ENCODE measurements around the gene PTTG1. TPM values are rescaled to one million over a fixed set of nuclear protein-coding genes. Genes with fewer than 3 reads are reported as not detected.
A peak's percentile ranks its signal among the peaks of the same experiment; 100 is the strongest.

Gene PTTG1
- polyA plus RNA-seq, 1 of the 3 experiments (the other 2 are of a cell fraction) = 279 TPM

GRCh38 chr5:160478163-160478562 lies 56.5 kb downstream of the PTTG1 start:
- no peaks in the 10 kb centered on the region for H3K36me3 ChIP-seq (replicated peaks in 1 of 2; ENCODE audit: control insufficient read depth in 1 of 2, insufficient read depth in 2 of 2, low read length in 1 of 2)
- no peak overlapping the region for H3K9ac ChIP-seq
- peak overlapping the region in 1 of 2 experiments; percentile 13; a peak in 1 of 4 replicates for H3K27ac ChIP-seq (ENCODE audit: low read depth in 2 of 2, low read length in 1 of 2)
- H4K20me1 ChIP-seq (ENCODE audit: insufficient read depth) = no peaks in the 10 kb centered on the region
- no peak for DNase-seq
- H3K4me1 ChIP-seq (ENCODE audit: control insufficient read depth in 1 of 2, insufficient read depth in 2 of 2, low read depth in 1 of 2, low read length in 1 of 2) = peaks cover 0 to 16% of the 10 kb centered on the region in 2 experiments; a peak in 1 of 4 replicates
- TF ChIP-seq POLR2AphosphoS5 (IDR thresholded peaks at IDR 0.05; ENCODE audit: low read depth, low read length) (no peak), FOXJ3 (CRISPR knock-in tag; IDR thresholded peaks at IDR 0.05) (no peak), RXRA (IDR thresholded peaks at IDR 0.05; ENCODE audit: borderline replicate concordance, low read depth) (no peak), EZH2phosphoT487 (IDR thresholded peaks at IDR 0.05; ENCODE audit: borderline replicate concordance, low read depth) (no peak), RAD21 (IDR thresholded peaks at IDR 0.05; ENCODE audit: low read length) (no peak), TEAD4 (IDR thresholded peaks at IDR 0.05; ENCODE audit: borderline replicate concordance, insufficient read depth) (no peak), MXI1 (IDR thresholded peaks at IDR 0.05; ENCODE audit: low read depth, low read length) (no peak), RCOR1 (IDR thresholded peaks at IDR 0.05; ENCODE audit: low read length) (no peak), RFX5 (IDR thresholded peaks at IDR 0.05; ENCODE audit: low read length) (no peak)
- TF ChIP-seq, protein P1, sequence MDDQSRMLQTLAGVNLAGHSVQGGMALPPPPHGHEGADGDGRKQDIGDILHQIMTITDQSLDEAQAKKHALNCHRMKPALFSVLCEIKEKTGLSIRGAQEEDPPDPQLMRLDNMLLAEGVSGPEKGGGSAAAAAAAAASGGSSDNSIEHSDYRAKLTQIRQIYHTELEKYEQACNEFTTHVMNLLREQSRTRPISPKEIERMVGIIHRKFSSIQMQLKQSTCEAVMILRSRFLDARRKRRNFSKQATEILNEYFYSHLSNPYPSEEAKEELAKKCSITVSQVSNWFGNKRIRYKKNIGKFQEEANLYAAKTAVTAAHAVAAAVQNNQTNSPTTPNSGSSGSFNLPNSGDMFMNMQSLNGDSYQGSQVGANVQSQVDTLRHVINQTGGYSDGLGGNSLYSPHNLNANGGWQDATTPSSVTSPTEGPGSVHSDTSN (IDR thresholded peaks at IDR 0.05) = no peak
- TF ChIP-seq, protein P2, sequence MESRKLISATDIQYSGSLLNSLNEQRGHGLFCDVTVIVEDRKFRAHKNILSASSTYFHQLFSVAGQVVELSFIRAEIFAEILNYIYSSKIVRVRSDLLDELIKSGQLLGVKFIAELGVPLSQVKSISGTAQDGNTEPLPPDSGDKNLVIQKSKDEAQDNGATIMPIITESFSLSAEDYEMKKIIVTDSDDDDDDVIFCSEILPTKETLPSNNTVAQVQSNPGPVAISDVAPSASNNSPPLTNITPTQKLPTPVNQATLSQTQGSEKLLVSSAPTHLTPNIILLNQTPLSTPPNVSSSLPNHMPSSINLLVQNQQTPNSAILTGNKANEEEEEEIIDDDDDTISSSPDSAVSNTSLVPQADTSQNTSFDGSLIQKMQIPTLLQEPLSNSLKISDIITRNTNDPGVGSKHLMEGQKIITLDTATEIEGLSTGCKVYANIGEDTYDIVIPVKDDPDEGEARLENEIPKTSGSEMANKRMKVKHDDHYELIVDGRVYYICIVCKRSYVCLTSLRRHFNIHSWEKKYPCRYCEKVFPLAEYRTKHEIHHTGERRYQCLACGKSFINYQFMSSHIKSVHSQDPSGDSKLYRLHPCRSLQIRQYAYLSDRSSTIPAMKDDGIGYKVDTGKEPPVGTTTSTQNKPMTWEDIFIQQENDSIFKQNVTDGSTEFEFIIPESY (IDR thresholded peaks at IDR 0.05; ENCODE audit: borderline replicate concordance, low read depth) = no peak
- TF ChIP-seq, protein P3, sequence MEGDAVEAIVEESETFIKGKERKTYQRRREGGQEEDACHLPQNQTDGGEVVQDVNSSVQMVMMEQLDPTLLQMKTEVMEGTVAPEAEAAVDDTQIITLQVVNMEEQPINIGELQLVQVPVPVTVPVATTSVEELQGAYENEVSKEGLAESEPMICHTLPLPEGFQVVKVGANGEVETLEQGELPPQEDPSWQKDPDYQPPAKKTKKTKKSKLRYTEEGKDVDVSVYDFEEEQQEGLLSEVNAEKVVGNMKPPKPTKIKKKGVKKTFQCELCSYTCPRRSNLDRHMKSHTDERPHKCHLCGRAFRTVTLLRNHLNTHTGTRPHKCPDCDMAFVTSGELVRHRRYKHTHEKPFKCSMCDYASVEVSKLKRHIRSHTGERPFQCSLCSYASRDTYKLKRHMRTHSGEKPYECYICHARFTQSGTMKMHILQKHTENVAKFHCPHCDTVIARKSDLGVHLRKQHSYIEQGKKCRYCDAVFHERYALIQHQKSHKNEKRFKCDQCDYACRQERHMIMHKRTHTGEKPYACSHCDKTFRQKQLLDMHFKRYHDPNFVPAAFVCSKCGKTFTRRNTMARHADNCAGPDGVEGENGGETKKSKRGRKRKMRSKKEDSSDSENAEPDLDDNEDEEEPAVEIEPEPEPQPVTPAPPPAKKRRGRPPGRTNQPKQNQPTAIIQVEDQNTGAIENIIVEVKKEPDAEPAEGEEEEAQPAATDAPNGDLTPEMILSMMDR (IDR thresholded peaks at IDR 0.05) = no peak
- no peaks in the 10 kb centered on the region for H3K27me3 ChIP-seq (ENCODE audit: insufficient read depth)
- H2AFZ ChIP-seq (ENCODE audit: low read depth) = no peak overlapping the region
- 61% methylated on average over 2 of the region's 2 CpGs for WGBS (ENCODE audit: low lambda C conversion rate)
- H3K4me2 ChIP-seq = no peak overlapping the region
- no peaks in the 10 kb centered on the region; the same call in 1 of the 2 replicates for H3K79me2 ChIP-seq (ENCODE audit: insufficient read depth)
- ChIA-PET CTCF (no interaction called here), POLR2A (no interaction called here)
- no peaks in the 10 kb centered on the region for H3K9me3 ChIP-seq
- no peak overlapping the region for H3K4me3 ChIP-seq (ENCODE audit: low read depth in 2 of 2, low read length in 1 of 2)
- H3K9me2 ChIP-seq = no peaks in the 10 kb centered on the region
- peaks cover 13% of the 10 kb centered on the region for H3F3A ChIP-seq (replicated peaks; ENCODE audit: insufficient read depth)

Small RNAs within 50 kb of the gene (small RNA-seq; reads per million reads assigned to genes)
- 0 reads per million in 7 experiments for gene MIR3142

Other genes starting within 250 kb of the PTTG1 start
- gene FABP6, start 192.3 kb upstream of the PTTG1 start, polyA plus RNA-seq (2012; rRNA removed) = 1.1 and 1.3 TPM in 2 replicates
- gene CCNJL, start 109.3 kb upstream of the PTTG1 start, polyA plus RNA-seq (2012; rRNA removed) = 6.6 and 7.1 TPM in 2 replicates
- gene C1QTNF2, start 51.2 kb upstream of the PTTG1 start, polyA plus RNA-seq (2012; rRNA removed) = 0.65 and 0.67 TPM in 2 replicates
- 1.5 and 2.2 TPM in 2 replicates for gene FAM200C, start 21.8 kb upstream of the PTTG1 start, polyA plus RNA-seq (2012; rRNA removed)
- gene SLU7, start 2.8 kb upstream of the PTTG1 start, polyA plus RNA-seq (2012; rRNA removed) = 22.3 and 28.3 TPM in 2 replicates

Data from SK-N-SH (cell line).